K562 (cell line): ENCODE data around the gene ILK. TPM values are rescaled to one million over a fixed set of nuclear protein-coding genes. Genes with fewer than 3 reads are reported as not detected.

Experiments
- DLX4 ChIP-seq: fragments of 250-450 bp; sonication (Bioruptor Pico); IDR thresholded peaks from 2 replicates; pipeline ENCODE4 v1.6.1; 2021; ENCODE audit warnings: mild to moderate bottlenecking
- ELF1 ChIP-seq: fragments of 200-800 bp; sonication (Bioruptor generic); IDR thresholded peaks from 2 replicates; pipeline ENCODE4 v1.6.1; 2016; ENCODE audit warnings: missing genetic modification characterization, missing compliant biosample characterization
- ETS2 ChIP-seq: IDR thresholded peaks from 2 replicates; pipeline ENCODE4 v1.6.1; 2016; ENCODE audit warnings: borderline replicate concordance, missing genetic modification characterization, mild to moderate bottlenecking, moderate library complexity, missing compliant biosample characterization; ENCODE audit not compliant: poor library complexity, severe bottlenecking
- HNRNPK ChIP-seq: fragments of 200-400 bp; formaldehyde crosslinking; IDR thresholded peaks from one replicate; pipeline ENCODE4 v1.6.1; 2018; ENCODE audit warnings: mild to moderate bottlenecking, low read depth, low read length; ENCODE audit not compliant: poor library complexity, severe bottlenecking
- JUND ChIP-seq, 2 experiments: IDR thresholded peaks; 2 replicates in 1 of 2; 3 replicates in 1 of 2; pipeline ENCODE4 v1.6.1; 2011; ENCODE audit warnings: borderline replicate concordance in 2 of 2, low read depth in 2 of 2, low read length in 2 of 2, improper control_type of control experiment in 1 of 2, missing biosample characterization in 1 of 2, missing genetic modification characterization in 1 of 2, missing genetic modification reagents in 1 of 2
- NR1H2 ChIP-seq: sonication (generic); formaldehyde crosslinking; IDR thresholded peaks from 2 replicates; pipeline ENCODE4 v1.4.0; 2020; ENCODE audit warnings: mild to moderate bottlenecking, missing genetic modification reagents
- TCF3 ChIP-seq: sonication (generic); formaldehyde crosslinking; IDR thresholded peaks from 2 replicates; pipeline ENCODE4 v1.4.0; 2020; ENCODE audit warnings: mild to moderate bottlenecking, missing genetic modification reagents
- TFAM ChIP-seq: fragments of 250-450 bp; sonication (Bioruptor Pico); conservative IDR thresholded peaks from 2 replicates; pipeline ENCODE4 v1.5.0; 2021; ENCODE audit warnings: mild to moderate bottlenecking, moderate library complexity
- TSC22D4 ChIP-seq: fragments of 450-650 bp; IDR thresholded peaks from 2 replicates; pipeline ENCODE4 v1.6.1; 2016; ENCODE audit warnings: missing genetic modification characterization, missing biosample characterization, control low read depth
- ZFP91 ChIP-seq: sonication (generic); formaldehyde crosslinking; IDR thresholded peaks from 2 replicates; pipeline ENCODE4 v1.8.0; 2022; ENCODE audit warnings: mild to moderate bottlenecking, missing genetic modification reagents
- ZNF277 ChIP-seq: fragments of 250-450 bp; sonication (Bioruptor Pico); IDR thresholded peaks from 2 replicates; pipeline ENCODE4 v1.8.0; 2022; ENCODE audit warnings: inconsistent platforms, mild to moderate bottlenecking, moderate library complexity, borderline replicate concordance
- ZNF316 ChIP-seq: fragments of 450-650 bp; IDR thresholded peaks from 2 replicates; pipeline ENCODE4 v1.6.1; 2016
- ZNF76 ChIP-seq: fragments of 250-450 bp; sonication (Bioruptor Pico); IDR thresholded peaks from 2 replicates; pipeline ENCODE4 v1.4.0; 2020; ENCODE audit warnings: mild to moderate bottlenecking, moderate library complexity, borderline replicate concordance
- polyA plus RNA-seq, 8 experiments: library from polyadenylated mRNA; depleted of rRNA in 4 of 8; stranded (reverse) in 5 of 8; unstranded in 3 of 8; fragments of >200 nt; fragmentation: Nextera tagmentation in 2 of 8; fragmentation: Illumina TruSeq in 1 of 8; extraction: Ambion mirVana in 2 of 8; extraction: Trizol in 1 of 8; gene quantifications; 2 replicates each; pipeline versions ENCODE4 v1.2.1 to v1.2.3, GENCODE V29; 2011 to 2014; ENCODE audit warnings: inconsistent platforms in 1 of 8, missing spikeins in 1 of 8
- total RNA-seq, 7 experiments: library from RNA; depleted of rRNA in 6 of 7; stranded (reverse); fragments of >200 nt in 6 of 7; fragmentation: Illumina TruSeq in 2 of 7; extraction: Trizol in 2 of 7; gene quantifications; 2 replicates each; pipeline versions ENCODE4 v1.2.1 to v1.2.3, GENCODE V29; 2011 to 2021; ENCODE audit warnings: low replicate concordance in 1 of 7
- TF ChIP-seq, protein P1 (sequence below), 2 experiments: fragments of 200-800 bp in 1 of 2; sonication (Bioruptor generic) in 1 of 2; sonication (generic) in 1 of 2; formaldehyde crosslinking in 1 of 2; IDR thresholded peaks in 1 of 2; conservative IDR thresholded peaks in 1 of 2; 2 replicates each; pipeline versions ENCODE4 v1.5.0 to v1.6.1; 2016 to 2020; ENCODE audit warnings: missing compliant biosample characterization in 1 of 2, missing genetic modification characterization in 1 of 2, missing genetic modification reagents in 1 of 2
- TF ChIP-seq, protein P2 (sequence below), 2 experiments: fragments of 450-650 bp; IDR thresholded peaks; 2 replicates each; pipeline ENCODE4 v1.6.1; 2018; ENCODE audit warnings: mild to moderate bottlenecking in 2 of 2, low read depth in 1 of 2; ENCODE audit not compliant: partially characterized antibody in 2 of 2

ILK gene
- total and polyA plus RNA-seq, 9 of the 15 experiments (the other 6 are each of a cell fraction or from before 2014, with no cell fraction given) = 43.3 to 95.9 (median 58.9) TPM

DNA sequence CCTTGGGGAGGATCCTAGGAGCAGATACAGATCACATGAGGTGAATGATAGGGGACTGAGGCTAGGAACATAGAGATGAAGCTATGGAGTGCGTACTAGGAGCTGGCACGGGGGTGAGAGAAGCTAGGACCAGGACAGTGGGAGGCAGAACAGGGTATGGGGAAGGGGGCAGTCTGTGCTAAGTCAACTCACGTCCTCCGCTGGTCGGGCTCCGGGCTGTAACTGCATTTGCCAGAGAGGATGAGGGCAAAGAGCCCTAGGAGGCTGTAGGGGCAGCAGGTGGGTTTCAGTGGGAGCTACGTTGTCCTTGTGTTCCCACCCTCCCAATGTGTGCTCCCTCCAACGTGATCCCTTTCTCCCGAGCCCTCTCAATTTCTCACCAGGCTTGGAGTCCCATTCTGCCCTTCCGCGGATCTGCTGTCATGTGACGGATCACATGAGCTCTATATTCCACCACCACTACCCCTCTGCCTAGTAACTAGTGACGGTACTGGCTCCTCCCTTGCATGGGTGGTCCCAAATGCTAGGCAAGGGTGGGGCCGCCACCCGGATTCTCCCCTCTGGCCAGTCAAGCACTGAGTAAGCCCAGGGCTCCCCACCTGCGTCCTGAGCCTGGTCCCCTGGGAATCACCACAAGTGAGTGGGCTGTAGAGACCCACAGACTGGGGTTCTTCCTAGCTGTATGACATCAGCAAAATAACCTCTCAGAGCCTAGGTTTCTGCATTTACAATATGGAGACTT is 15.6 kb downstream of the ILK start, which contains the start of gene TPP1 (continued):
- TF ChIP-seq ELF1 (tag) = no peak; the same call in 1 of the 2 replicates
- no peak for TF ChIP-seq ZNF76 (CRISPR knock-in tag)
- TF ChIP-seq, protein P1, sequence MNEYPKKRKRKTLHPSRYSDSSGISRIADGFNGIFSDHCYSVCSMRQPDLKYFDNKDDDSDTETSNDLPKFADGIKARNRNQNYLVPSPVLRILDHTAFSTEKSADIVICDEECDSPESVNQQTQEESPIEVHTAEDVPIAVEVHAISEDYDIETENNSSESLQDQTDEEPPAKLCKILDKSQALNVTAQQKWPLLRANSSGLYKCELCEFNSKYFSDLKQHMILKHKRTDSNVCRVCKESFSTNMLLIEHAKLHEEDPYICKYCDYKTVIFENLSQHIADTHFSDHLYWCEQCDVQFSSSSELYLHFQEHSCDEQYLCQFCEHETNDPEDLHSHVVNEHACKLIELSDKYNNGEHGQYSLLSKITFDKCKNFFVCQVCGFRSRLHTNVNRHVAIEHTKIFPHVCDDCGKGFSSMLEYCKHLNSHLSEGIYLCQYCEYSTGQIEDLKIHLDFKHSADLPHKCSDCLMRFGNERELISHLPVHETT (CRISPR knock-in tag; conservative IDR thresholded peaks at IDR 0.05 in 1 of 2, IDR thresholded peaks at IDR 0.05 in 1 of 2) = no peak
- no peak for TF ChIP-seq NR1H2
- no peak for TF ChIP-seq ZNF277
- TF ChIP-seq, protein P2, sequence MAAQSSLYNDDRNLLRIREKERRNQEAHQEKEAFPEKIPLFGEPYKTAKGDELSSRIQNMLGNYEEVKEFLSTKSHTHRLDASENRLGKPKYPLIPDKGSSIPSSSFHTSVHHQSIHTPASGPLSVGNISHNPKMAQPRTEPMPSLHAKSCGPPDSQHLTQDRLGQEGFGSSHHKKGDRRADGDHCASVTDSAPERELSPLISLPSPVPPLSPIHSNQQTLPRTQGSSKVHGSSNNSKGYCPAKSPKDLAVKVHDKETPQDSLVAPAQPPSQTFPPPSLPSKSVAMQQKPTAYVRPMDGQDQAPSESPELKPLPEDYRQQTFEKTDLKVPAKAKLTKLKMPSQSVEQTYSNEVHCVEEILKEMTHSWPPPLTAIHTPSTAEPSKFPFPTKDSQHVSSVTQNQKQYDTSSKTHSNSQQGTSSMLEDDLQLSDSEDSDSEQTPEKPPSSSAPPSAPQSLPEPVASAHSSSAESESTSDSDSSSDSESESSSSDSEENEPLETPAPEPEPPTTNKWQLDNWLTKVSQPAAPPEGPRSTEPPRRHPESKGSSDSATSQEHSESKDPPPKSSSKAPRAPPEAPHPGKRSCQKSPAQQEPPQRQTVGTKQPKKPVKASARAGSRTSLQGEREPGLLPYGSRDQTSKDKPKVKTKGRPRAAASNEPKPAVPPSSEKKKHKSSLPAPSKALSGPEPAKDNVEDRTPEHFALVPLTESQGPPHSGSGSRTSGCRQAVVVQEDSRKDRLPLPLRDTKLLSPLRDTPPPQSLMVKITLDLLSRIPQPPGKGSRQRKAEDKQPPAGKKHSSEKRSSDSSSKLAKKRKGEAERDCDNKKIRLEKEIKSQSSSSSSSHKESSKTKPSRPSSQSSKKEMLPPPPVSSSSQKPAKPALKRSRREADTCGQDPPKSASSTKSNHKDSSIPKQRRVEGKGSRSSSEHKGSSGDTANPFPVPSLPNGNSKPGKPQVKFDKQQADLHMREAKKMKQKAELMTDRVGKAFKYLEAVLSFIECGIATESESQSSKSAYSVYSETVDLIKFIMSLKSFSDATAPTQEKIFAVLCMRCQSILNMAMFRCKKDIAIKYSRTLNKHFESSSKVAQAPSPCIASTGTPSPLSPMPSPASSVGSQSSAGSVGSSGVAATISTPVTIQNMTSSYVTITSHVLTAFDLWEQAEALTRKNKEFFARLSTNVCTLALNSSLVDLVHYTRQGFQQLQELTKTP (IDR thresholded peaks at IDR 0.05; ENCODE audit: low read depth in 1 of 2, partially characterized antibody in 2 of 2) = peak in 1 of 2 experiments; percentile 69
- no peak for TF ChIP-seq ETS2 (tag)
- no peak for TF ChIP-seq TCF3
- TF ChIP-seq TFAM = no peak
- TF ChIP-seq ZNF316 = no peak
- TF ChIP-seq JUND (IDR thresholded peaks at IDR 0.05; ENCODE audit: borderline replicate concordance, low read depth, low read length) = peak; percentile 52; the same call in 1 of the 2 replicates
- no peak; the same call in 1 of the 3 replicates for TF ChIP-seq JUND (tag; IDR thresholded peaks at IDR 0.05; ENCODE audit: borderline replicate concordance, low read depth, low read length)
- no peak for TF ChIP-seq TSC22D4 (tag)
- no peak for TF ChIP-seq HNRNPK
- TF ChIP-seq ZFP91 = no peak
- no peak for TF ChIP-seq DLX4 (CRISPR knock-in tag)
